IPS-11a (cell line): Measurements from ENCODE around the gene BRAF.
A peak's percentile ranks its signal among the peaks of the same experiment; 100 is the strongest.
"Not testable (repeated sequence)": the region's sequence is repeated elsewhere in the genome, so short reads cannot be mapped to it uniquely, and the experiment has no call there.

Experiments
- H3K4me3 ChIP-seq: one replicate; pipeline ENCODE4 v1.5.1; 2013; ENCODE audit warnings: low read depth, low read length, control low read depth

Gene BRAF

GRCh38 chr7:140924821-140925421, at the start of gene BRAF:
Gene BRAF, minus strand, starts transcription at chr7:140924929. Its CDS starts 226 bp downstream, at chr7:140924703.
- H3K4me3 ChIP-seq = peak within 1 kb of the TSS; percentile 91

GRCh38 chr7:140972876-140973829, 48.4 kb upstream of the BRAF start:
- H3K4me3 ChIP-seq = no peak overlapping the region

- H3K4me3 ChIP-seq = no peak overlapping the region
These were observed 47.6 kb upstream of the BRAF start for GRCh38 chr7:140972344-140972743.

- no peak overlapping the region for H3K4me3 ChIP-seq
These were observed 42.7 kb upstream of the BRAF start for GRCh38 chr7:140967438-140967837.

- no peak overlapping the region for H3K4me3 ChIP-seq
These were observed 42.0 kb upstream of the BRAF start for GRCh38 chr7:140966561-140967233.

GRCh38 chr7:140961117-140961516, 36.4 kb upstream of the BRAF start:
- no peak overlapping the region for H3K4me3 ChIP-seq

- H3K4me3 ChIP-seq = not testable (repeated sequence)
These were observed 32.3 kb upstream of the BRAF start for GRCh38 chr7:140956997-140957396.

GRCh38 chr7:140945940-140946339, 21.2 kb upstream of the BRAF start:
- no peak overlapping the region for H3K4me3 ChIP-seq

GRCh38 chr7:140942242-140942641, 17.5 kb upstream of the BRAF start:
- H3K4me3 ChIP-seq = not testable (repeated sequence)

- no peak overlapping the region for H3K4me3 ChIP-seq
These were observed 16.2 kb upstream of the BRAF start for GRCh38 chr7:140940898-140941297.

GRCh38 chr7:140937702-140938264, 13.1 kb upstream of the BRAF start:
- H3K4me3 ChIP-seq = no peak overlapping the region

GRCh38 chr7:140928491-140929309, 4.0 kb upstream of the BRAF start:
- H3K4me3 ChIP-seq = no peak overlapping the region

GRCh38 chr7:140927945-140928344, 3.2 kb upstream of the BRAF start:
- not testable (repeated sequence) for H3K4me3 ChIP-seq

- H3K4me3 ChIP-seq = no peak overlapping the region
These were observed 2.6 kb upstream of the BRAF start for GRCh38 chr7:140927351-140927750.

GRCh38 chr7:140926021-140926817, 1.5 kb upstream of the BRAF start:
- no peak overlapping the region for H3K4me3 ChIP-seq

- peak overlapping the region; percentile 91 for H3K4me3 ChIP-seq
These were observed 509 bp downstream of the BRAF start for GRCh38 chr7:140924019-140924820.

- H3K4me3 ChIP-seq = peak overlapping the region; percentile 91
These were observed 1.2 kb downstream of the BRAF start for GRCh38 chr7:140923358-140924006.

- H3K4me3 ChIP-seq = no peak overlapping the region
These were observed 1.9 kb downstream of the BRAF start for GRCh38 chr7:140922741-140923345.
